ENCODE data around the gene IMMP2L. TPM values are rescaled to one million over a fixed set of nuclear protein-coding genes. Genes with fewer than 3 reads are reported as not detected.

Gene IMMP2L
- total RNA-seq, 1 experiment from 2014 or later: 8.6 TPM

- no peaks in the 10 kb centered on the region for H3K27me3 ChIP-seq (ENCODE audit: low read length)
- no peaks in the 10 kb centered on the region for H4K20me1 ChIP-seq (ENCODE audit: low read length)
- DNase-seq (no peak), ATAC-seq (no peak)
- H3K9me3 ChIP-seq (ENCODE audit: low read length): no peaks in the 10 kb centered on the region
- no peak overlapping the region for H3K27ac ChIP-seq (ENCODE audit: low read length)
- no peaks in the 10 kb centered on the region for H3K9me2 ChIP-seq (replicated peaks; ENCODE audit: low read length)
- TF ChIP-seq EZH2 (IDR thresholded peaks at IDR 0.05; ENCODE audit: low read length, unreplicated experiment) (no peak), EZH2phosphoT487 (IDR thresholded peaks at IDR 0.05; ENCODE audit: borderline replicate concordance, low read length) (no peak), CTCF (conservative IDR thresholded peaks at IDR 0.05; ENCODE audit: low read depth, low read length) (no peak)
- POLR2A ChIA-PET (ENCODE audit: unreplicated experiment): no interaction called here
- H3F3A ChIP-seq (ENCODE audit: low read length, unreplicated experiment): no peaks in the 10 kb centered on the region
- no peak overlapping the region for H3K4me3 ChIP-seq (ENCODE audit: low read length)
- intact Hi-C loops (cut with micrococcal nuclease): no loop called here
- BruUV-seq (replicated peaks): no TSS peak
- no peaks in the 10 kb centered on the region for H3K4me1 ChIP-seq (ENCODE audit: insufficient read depth, low read length)
- no peak overlapping the region for H2AFZ ChIP-seq (ENCODE audit: low read length)
- H3K79me2 ChIP-seq (ENCODE audit: low read length): no peaks in the 10 kb centered on the region
- H3K9ac ChIP-seq (ENCODE audit: low read length): no peak overlapping the region
- H3K4me2 ChIP-seq (ENCODE audit: low read length): no peak overlapping the region
- CTCF ChIA-PET: no interaction called here
- H3K36me3 ChIP-seq (ENCODE audit: low read depth, low read length): no peaks in the 10 kb centered on the region
Measured at GRCh38 chr7:111067251-111067650, 495.0 kb downstream of the IMMP2L start.

- Histone ChIP-seq H3K9me3 (ENCODE audit: low read length) (no peaks in the 10 kb centered on the region), H3K36me3 (ENCODE audit: low read depth, low read length) (no peaks in the 10 kb centered on the region), H3K79me2 (ENCODE audit: low read length) (no peaks in the 10 kb centered on the region), H3K4me2 (ENCODE audit: low read length) (no peak overlapping the region), H3K9me2 (replicated peaks; ENCODE audit: low read length) (no peaks in the 10 kb centered on the region), H4K20me1 (ENCODE audit: low read length) (no peaks in the 10 kb centered on the region), H3K4me3 (ENCODE audit: low read length) (no peak overlapping the region), H3K9ac (ENCODE audit: low read length) (no peak overlapping the region), H3K27ac (ENCODE audit: low read length) (no peak overlapping the region), H3K4me1 (ENCODE audit: insufficient read depth, low read length) (no peaks in the 10 kb centered on the region), H2AFZ (ENCODE audit: low read length) (no peak overlapping the region), H3K27me3 (ENCODE audit: low read length) (no peaks in the 10 kb centered on the region), H3F3A (ENCODE audit: low read length, unreplicated experiment) (no peaks in the 10 kb centered on the region)
- CTCF ChIA-PET: no interaction called here
- BruUV-seq (replicated peaks): no TSS peak
- ATAC-seq (no peak), DNase-seq (no peak)
- no peak for TF ChIP-seq EZH2phosphoT487 (IDR thresholded peaks at IDR 0.05; ENCODE audit: borderline replicate concordance, low read length)
- TF ChIP-seq CTCF (conservative IDR thresholded peaks at IDR 0.05; ENCODE audit: low read depth, low read length): no peak
- no peak for TF ChIP-seq EZH2 (IDR thresholded peaks at IDR 0.05; ENCODE audit: low read length, unreplicated experiment)
- POLR2A ChIA-PET (ENCODE audit: unreplicated experiment): no interaction called here
- intact Hi-C loops (cut with micrococcal nuclease): no loop called here
Measured at GRCh38 chr7:111063166-111063565, 499.1 kb downstream of the IMMP2L start.

GRCh38 chr7:111059833-111060232 lies 502.5 kb downstream of the IMMP2L start:
- H3K27ac ChIP-seq (ENCODE audit: low read length): no peak overlapping the region
- H2AFZ ChIP-seq (ENCODE audit: low read length): no peak overlapping the region
- no peaks in the 10 kb centered on the region for H3K4me1 ChIP-seq (ENCODE audit: insufficient read depth, low read length)
- TF ChIP-seq CTCF (conservative IDR thresholded peaks at IDR 0.05; ENCODE audit: low read depth, low read length): no peak
- TF ChIP-seq EZH2phosphoT487 (IDR thresholded peaks at IDR 0.05; ENCODE audit: borderline replicate concordance, low read length): no peak
- no peak for TF ChIP-seq EZH2 (IDR thresholded peaks at IDR 0.05; ENCODE audit: low read length, unreplicated experiment)
- POLR2A ChIA-PET (ENCODE audit: unreplicated experiment): no interaction called here
- ATAC-seq: no peak
- no peaks in the 10 kb centered on the region for H3K27me3 ChIP-seq (ENCODE audit: low read length)
- H3K36me3 ChIP-seq (ENCODE audit: low read depth, low read length): no peaks in the 10 kb centered on the region
- CTCF ChIA-PET: no interaction called here
- BruUV-seq (replicated peaks): no TSS peak
- H4K20me1 ChIP-seq (ENCODE audit: low read length): no peaks in the 10 kb centered on the region
- intact Hi-C loops (cut with micrococcal nuclease): no loop called here
- no peak overlapping the region for H3K4me3 ChIP-seq (ENCODE audit: low read length)
- DNase-seq: no peak
- no peaks in the 10 kb centered on the region for H3K79me2 ChIP-seq (ENCODE audit: low read length)
- H3K9me3 ChIP-seq (ENCODE audit: low read length): no peaks in the 10 kb centered on the region
- H3K9ac ChIP-seq (ENCODE audit: low read length): no peak overlapping the region
- H3K9me2 ChIP-seq (replicated peaks; ENCODE audit: low read length): no peaks in the 10 kb centered on the region
- no peaks in the 10 kb centered on the region for H3F3A ChIP-seq (ENCODE audit: low read length, unreplicated experiment)
- no peak overlapping the region for H3K4me2 ChIP-seq (ENCODE audit: low read length)
